HUES6 (cell line): ENCODE measurements around the gene MICU1.
"Not testable (repeated sequence)": the region's sequence is repeated elsewhere in the genome, so short reads cannot be mapped to it uniquely, and the experiment has no call there.

Experiments
- H3K27ac ChIP-seq: 2 replicates; pipeline ENCODE4 v1.7.0; 2013; ENCODE audit warnings: low read depth, mild to moderate bottlenecking, low read length, inconsistent platforms
- H3K27me3 ChIP-seq: 2 replicates; pipeline ENCODE4 v1.6.1; 2013; ENCODE audit warnings: low read length; ENCODE audit not compliant: control insufficient read depth, insufficient read depth
- H3K36me3 ChIP-seq: 2 replicates; pipeline ENCODE4 v1.6.1; 2013; ENCODE audit warnings: low read length; ENCODE audit not compliant: control insufficient read depth, insufficient read depth
- H3K4me1 ChIP-seq: 2 replicates; pipeline ENCODE4 v1.6.1; 2013; ENCODE audit warnings: low read length; ENCODE audit not compliant: control insufficient read depth, insufficient read depth
- H3K4me3 ChIP-seq: 2 replicates; pipeline ENCODE4 v1.5.1; 2013; ENCODE audit warnings: low read depth, low read length
- H3K9ac ChIP-seq: one replicate; pipeline ENCODE4 v1.6.1; 2013; ENCODE audit warnings: mild to moderate bottlenecking, low read length
- H3K9me3 ChIP-seq: 2 replicates; pipeline ENCODE4 v1.6.1; 2013; ENCODE audit warnings: low read depth, low read length; ENCODE audit not compliant: control insufficient read depth, insufficient read depth

The MICU1 gene

GRCh38 chr10:72480861-72481260, 145.0 kb downstream of the MICU1 start:
- no peaks in the 10 kb centered on the region for H3K9me3 ChIP-seq
- no peaks in the 10 kb centered on the region for H3K4me1 ChIP-seq
- no peak overlapping the region for H3K9ac ChIP-seq
- no peak overlapping the region for H3K27ac ChIP-seq
- no peaks in the 10 kb centered on the region for H3K27me3 ChIP-seq
- peaks cover 9% of the 10 kb centered on the region for H3K36me3 ChIP-seq
- no peak overlapping the region for H3K4me3 ChIP-seq

GRCh38 chr10:72477463-72477862, 148.4 kb downstream of the MICU1 start:
- Histone ChIP-seq H3K4me1 (no peaks in the 10 kb centered on the region), H3K36me3 (peaks cover 22% of the 10 kb centered on the region), H3K27ac (no peak overlapping the region), H3K9me3 (no peaks in the 10 kb centered on the region), H3K4me3 (no peak overlapping the region), H3K27me3 (no peaks in the 10 kb centered on the region), H3K9ac (no peak overlapping the region)

GRCh38 chr10:72472306-72472705, 153.6 kb downstream of the MICU1 start:
- Histone ChIP-seq H3K9ac (no peak overlapping the region), H3K4me3 (no peak overlapping the region), H3K36me3 (peaks cover 26% of the 10 kb centered on the region), H3K4me1 (no peaks in the 10 kb centered on the region), H3K27ac (no peak overlapping the region; the same call in 1 of the 2 replicates), H3K9me3 (no peaks in the 10 kb centered on the region), H3K27me3 (no peaks in the 10 kb centered on the region)

- H3K4me1 ChIP-seq, result no peaks in the 10 kb centered on the region
- H3K9ac ChIP-seq, result no peak overlapping the region
- H3K27me3 ChIP-seq, result no peaks in the 10 kb centered on the region
- H3K27ac ChIP-seq, result no peak overlapping the region
- no peaks in the 10 kb centered on the region for H3K9me3 ChIP-seq
- no peak overlapping the region for H3K4me3 ChIP-seq
- H3K36me3 ChIP-seq, result peaks cover 18% of the 10 kb centered on the region
Observed at GRCh38 chr10:72470666-72471065, 155.2 kb downstream of the MICU1 start.

GRCh38 chr10:72467064-72467463, 158.8 kb downstream of the MICU1 start:
- H3K27me3 ChIP-seq, H3K4me3 ChIP-seq, H3K4me1 ChIP-seq, H3K27ac ChIP-seq, H3K9ac ChIP-seq, H3K9me3 ChIP-seq, H3K36me3 ChIP-seq: not testable (repeated sequence)

GRCh38 chr10:72466018-72466417, 159.9 kb downstream of the MICU1 start:
- H3K27me3 ChIP-seq, result no peaks in the 10 kb centered on the region
- H3K36me3 ChIP-seq, result peaks cover 4% of the 10 kb centered on the region; the same call in 1 of the 2 replicates
- H3K9me3 ChIP-seq, result no peaks in the 10 kb centered on the region
- H3K27ac ChIP-seq, result no peak overlapping the region
- no peaks in the 10 kb centered on the region for H3K4me1 ChIP-seq
- H3K9ac ChIP-seq, result no peak overlapping the region
- H3K4me3 ChIP-seq, result no peak overlapping the region

GRCh38 chr10:72464438-72464837, 161.4 kb downstream of the MICU1 start:
- Histone ChIP-seq H3K27ac (no peak overlapping the region), H3K4me1 (no peaks in the 10 kb centered on the region), H3K4me3 (no peak overlapping the region), H3K36me3 (no peaks in the 10 kb centered on the region), H3K9me3 (no peaks in the 10 kb centered on the region), H3K27me3 (no peaks in the 10 kb centered on the region), H3K9ac (no peak overlapping the region)

- Histone ChIP-seq H3K36me3 (no peaks in the 10 kb centered on the region), H3K4me3 (no peak overlapping the region), H3K9me3 (no peaks in the 10 kb centered on the region), H3K4me1 (no peaks in the 10 kb centered on the region), H3K27me3 (no peaks in the 10 kb centered on the region), H3K9ac (no peak overlapping the region), H3K27ac (no peak overlapping the region)
Observed at GRCh38 chr10:72462261-72462660, 163.6 kb downstream of the MICU1 start.

GRCh38 chr10:72461085-72461484, 164.8 kb downstream of the MICU1 start:
- no peaks in the 10 kb centered on the region for H3K27me3 ChIP-seq
- no peaks in the 10 kb centered on the region for H3K4me1 ChIP-seq
- H3K9me3 ChIP-seq, result no peaks in the 10 kb centered on the region
- H3K4me3 ChIP-seq, result no peak overlapping the region
- no peak overlapping the region for H3K9ac ChIP-seq
- H3K36me3 ChIP-seq, result no peaks in the 10 kb centered on the region
- no peak overlapping the region for H3K27ac ChIP-seq

GRCh38 chr10:72460284-72460876, 165.5 kb downstream of the MICU1 start:
- Histone ChIP-seq H3K9ac (no peak overlapping the region), H3K4me3 (no peak overlapping the region), H3K27me3 (no peaks in the 10 kb centered on the region), H3K36me3 (no peaks in the 10 kb centered on the region), H3K9me3 (no peaks in the 10 kb centered on the region), H3K4me1 (no peaks in the 10 kb centered on the region), H3K27ac (no peak overlapping the region)

- Histone ChIP-seq H3K9ac (no peak overlapping the region), H3K27me3 (no peaks in the 10 kb centered on the region)
Observed at GRCh38 chr10:72459301-72459700, 166.6 kb downstream of the MICU1 start.

More at GRCh38 chr10:72459301-72459700, 166.6 kb downstream of the MICU1 start:
- H3K4me3 ChIP-seq, result no peak overlapping the region
- H3K4me1 ChIP-seq, result no peaks in the 10 kb centered on the region
- no peaks in the 10 kb centered on the region for H3K9me3 ChIP-seq
- H3K36me3 ChIP-seq, result no peaks in the 10 kb centered on the region
- H3K27ac ChIP-seq, result no peak overlapping the region
